ENCODE data around the gene HOXC9. TPM values are rescaled to one million over a fixed set of nuclear protein-coding genes. Genes with fewer than 3 reads are reported as not detected.
"Not testable (repeated sequence)": the region's sequence is repeated elsewhere in the genome, so short reads cannot be mapped to it uniquely, and the experiment has no call there.

Gene HOXC9
- total RNA-seq, 1 donor, result not detected

GRCh38 chr12:54036620-54037359 lies 36.8 kb downstream of the HOXC9 start:
- DNase-seq (ENCODE audit: low read depth in 2 of 3, low spot score in 2 of 3), result no peak

- DNase-seq (ENCODE audit: low read depth in 2 of 3, low spot score in 2 of 3), result no peak
Observed at GRCh38 chr12:54037360-54038283, 37.7 kb downstream of the HOXC9 start.

GRCh38 chr12:54038284-54038870 lies 38.4 kb downstream of the HOXC9 start:
- DNase-seq (ENCODE audit: low read depth in 2 of 3, low spot score in 2 of 3), result no peak

GRCh38 chr12:54038871-54039414 lies 39.0 kb downstream of the HOXC9 start:
- DNase-seq (ENCODE audit: low read depth in 2 of 3, low spot score in 2 of 3), result no peak

GRCh38 chr12:54039417-54040147 lies 39.6 kb downstream of the HOXC9 start:
- DNase-seq (ENCODE audit: low read depth in 2 of 3, low spot score in 2 of 3), result no peak

DNA sequence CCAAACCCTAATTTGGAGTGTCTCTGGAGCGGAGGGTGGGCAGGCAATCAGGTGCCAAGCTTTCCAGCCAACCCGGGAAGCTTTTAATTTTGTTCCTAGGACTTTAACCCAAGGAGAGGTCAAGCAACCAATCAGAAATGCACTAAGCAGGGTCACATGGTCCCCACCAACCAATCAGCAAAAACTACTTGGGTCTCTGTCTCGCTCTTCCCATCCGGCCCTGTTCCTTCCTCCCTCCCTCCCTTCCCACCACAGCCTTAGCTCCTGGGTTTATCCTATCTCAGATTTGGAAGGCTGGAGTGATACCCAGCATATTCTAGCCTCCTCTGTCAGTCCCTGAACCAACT lies 40.2 kb downstream of the HOXC9 start:
- no peak for DNase-seq (ENCODE audit: low read depth in 2 of 3, low spot score in 2 of 3)

GRCh38 chr12:54040648-54041047 lies 40.7 kb downstream of the HOXC9 start:
- DNase-seq (ENCODE audit: low read depth in 2 of 3, low spot score in 2 of 3), result no peak

GRCh38 chr12:54041097-54041690 lies 41.2 kb downstream of the HOXC9 start:
- DNase-seq (ENCODE audit: low read depth in 2 of 3, low spot score in 2 of 3), result no peak

GRCh38 chr12:54042033-54042432 lies 42.1 kb downstream of the HOXC9 start:
- DNase-seq (ENCODE audit: low read depth in 2 of 3, low spot score in 2 of 3), result not testable (repeated sequence)

DNA sequence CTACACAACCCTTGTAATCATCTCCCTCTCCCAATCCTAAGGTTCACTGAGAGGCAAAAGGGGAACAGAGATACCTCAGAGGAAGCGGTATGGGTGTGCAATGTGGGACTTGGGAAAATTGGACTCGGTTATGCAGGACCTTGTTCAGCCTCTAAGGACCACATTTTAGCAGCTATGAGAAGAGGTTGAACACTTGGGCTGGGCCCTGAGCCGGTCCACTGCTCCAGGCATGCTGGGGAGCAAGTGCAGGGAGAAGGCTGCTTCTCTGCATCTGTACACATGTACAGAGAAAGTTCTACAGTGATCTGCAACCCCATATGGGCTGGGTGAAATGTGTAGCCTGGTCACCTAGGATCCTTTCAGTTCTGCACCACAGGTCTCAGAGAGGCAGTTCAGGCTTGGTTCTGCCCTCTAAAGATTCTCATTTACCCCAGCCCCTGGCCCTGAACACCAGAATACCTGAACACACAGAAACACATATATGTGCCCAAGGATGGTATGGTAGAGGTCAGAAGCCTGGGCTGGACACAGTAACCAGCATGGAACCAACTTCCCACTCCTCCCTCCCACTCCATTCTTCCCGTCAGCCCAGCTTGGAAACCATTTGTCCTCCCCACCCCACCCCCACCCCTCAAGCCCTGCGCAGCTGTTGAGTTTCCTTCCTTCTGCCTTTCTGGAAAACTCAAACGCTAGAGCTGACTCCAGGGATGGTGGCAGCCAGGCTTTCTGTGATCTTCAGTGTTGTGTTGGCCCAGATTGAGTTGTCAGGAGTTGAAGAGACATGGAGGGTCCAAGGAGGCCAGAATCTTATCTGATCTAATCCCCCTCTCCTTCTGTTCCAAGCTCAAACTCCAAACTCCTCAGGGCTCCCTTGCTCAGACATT lies 43.3 kb downstream of the HOXC9 start:
- no peak for DNase-seq (ENCODE audit: low read depth in 2 of 3, low spot score in 2 of 3)

DNA sequence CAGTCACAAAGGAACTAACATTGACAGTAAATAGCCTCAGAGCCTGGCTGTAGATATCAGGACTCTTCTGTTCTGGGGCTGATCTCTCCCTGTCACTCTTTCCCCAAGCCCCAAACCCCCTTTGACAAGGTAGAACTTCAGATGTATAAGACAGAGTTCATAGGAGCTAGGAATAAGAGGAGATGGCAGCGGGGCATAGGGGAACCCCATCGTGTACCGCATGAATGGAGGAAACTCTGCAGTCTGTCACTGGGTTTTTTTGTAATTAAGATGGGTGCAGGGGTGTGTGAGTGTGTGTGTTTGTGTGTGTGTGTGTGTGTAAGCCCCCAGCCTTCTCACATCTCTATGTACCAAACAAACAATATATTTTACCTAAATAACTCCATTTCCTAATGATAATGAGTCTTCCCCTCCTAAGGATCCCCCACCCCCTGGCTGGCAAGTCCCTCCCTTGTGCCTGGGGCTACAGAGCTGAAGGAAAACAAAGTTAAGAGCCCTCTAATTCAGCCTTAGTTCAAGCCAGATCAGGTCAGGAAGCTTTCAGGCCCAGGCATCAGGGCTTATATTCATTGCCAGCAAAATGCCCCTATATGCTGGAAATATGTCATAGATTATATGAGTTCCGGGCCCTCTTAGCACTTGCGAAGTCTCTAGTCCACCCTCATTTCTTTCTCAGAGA lies 44.6 kb downstream of the HOXC9 start:
- no peak for DNase-seq (ENCODE audit: low read depth in 2 of 3, low spot score in 2 of 3)

DNA sequence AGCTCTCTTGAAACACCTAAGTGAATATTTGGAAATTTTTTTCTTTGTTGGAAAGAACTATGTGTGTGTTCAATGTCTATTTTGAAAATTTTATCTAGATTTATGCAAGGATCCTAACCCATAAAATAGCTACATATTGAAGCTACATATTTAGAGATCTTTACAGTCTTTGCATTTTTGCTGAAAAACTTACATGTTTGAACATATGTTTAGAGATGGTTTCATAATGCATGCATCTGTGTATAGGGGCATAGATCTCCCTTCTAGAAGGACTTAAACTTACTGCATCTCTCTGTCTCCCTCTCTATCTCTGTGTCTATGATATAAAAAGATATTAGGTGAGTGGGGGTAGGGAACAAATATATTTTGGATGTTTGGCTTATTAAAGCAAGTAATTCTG lies 45.4 kb downstream of the HOXC9 start:
- no peak for DNase-seq (ENCODE audit: low read depth in 2 of 3, low spot score in 2 of 3)

- no peak for DNase-seq (ENCODE audit: low read depth in 2 of 3, low spot score in 2 of 3)
Observed at GRCh38 chr12:54045868-54046521, 46.0 kb downstream of the HOXC9 start.

DNA sequence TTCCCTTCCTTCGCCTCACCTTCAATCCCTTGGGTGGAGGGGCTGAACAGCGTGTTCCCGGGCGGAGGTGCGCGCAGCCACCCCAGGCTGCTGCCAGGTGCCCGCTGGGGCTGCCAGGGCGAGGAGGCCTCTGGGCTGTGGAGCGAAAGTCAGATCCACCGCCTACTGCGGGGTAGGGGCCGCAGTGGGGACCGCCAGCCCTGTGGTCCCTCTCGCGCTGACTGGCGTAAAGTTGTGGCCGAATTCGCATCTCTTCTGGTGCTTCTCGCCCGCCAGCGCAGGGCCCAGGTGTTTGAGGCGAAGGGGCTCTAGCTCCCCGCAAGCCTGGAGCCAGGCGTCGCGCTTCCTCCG lies 46.8 kb downstream of the HOXC9 start:
- DNase-seq (ENCODE audit: low read depth in 2 of 3, low spot score in 2 of 3), result no peak

DNA sequence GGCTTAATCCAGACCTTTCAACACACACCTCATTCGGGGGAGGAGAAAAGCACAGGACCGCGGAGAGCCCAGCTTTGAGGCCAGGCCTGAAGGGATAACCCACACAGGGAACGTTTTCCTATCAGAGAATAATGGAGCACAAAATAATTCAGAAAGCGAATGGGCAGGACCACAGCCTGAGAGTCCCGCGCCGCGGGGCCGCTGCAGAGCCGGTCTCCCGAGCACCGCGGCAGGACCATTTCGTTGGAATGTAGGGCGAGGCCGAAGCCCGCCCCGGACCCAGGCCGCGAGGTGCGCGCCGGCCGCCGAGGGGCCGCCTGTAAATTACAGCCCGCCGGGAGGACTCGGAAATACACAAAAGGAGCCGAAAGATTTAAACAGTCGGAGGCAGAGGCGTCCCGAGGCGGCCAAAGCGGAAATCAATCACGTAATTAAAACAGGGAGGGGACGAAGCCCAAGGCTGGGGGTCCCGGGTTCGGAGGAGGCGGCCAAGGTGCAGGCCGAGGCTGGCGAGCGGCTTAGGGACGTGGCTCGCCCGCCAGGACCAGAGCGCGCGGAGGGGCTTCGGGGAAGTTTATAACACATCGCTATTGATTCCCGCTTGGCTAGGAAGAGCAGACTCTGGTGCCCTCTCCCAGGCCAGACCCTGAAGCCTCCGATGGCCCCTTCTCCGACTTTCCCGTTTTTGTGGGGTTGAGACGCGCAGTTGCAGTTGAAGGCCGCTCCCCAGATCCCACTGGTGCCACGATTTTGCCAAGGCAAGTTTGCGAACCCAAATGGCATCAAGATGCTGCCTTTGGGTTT lies 47.4 kb downstream of the HOXC9 start:
- DNase-seq (ENCODE audit: low read depth in 2 of 3, low spot score in 2 of 3), result no peak

GRCh38 chr12:54047964-54048303 lies 48.0 kb downstream of the HOXC9 start:
- no peak for DNase-seq (ENCODE audit: low read depth in 2 of 3, low spot score in 2 of 3)

DNA sequence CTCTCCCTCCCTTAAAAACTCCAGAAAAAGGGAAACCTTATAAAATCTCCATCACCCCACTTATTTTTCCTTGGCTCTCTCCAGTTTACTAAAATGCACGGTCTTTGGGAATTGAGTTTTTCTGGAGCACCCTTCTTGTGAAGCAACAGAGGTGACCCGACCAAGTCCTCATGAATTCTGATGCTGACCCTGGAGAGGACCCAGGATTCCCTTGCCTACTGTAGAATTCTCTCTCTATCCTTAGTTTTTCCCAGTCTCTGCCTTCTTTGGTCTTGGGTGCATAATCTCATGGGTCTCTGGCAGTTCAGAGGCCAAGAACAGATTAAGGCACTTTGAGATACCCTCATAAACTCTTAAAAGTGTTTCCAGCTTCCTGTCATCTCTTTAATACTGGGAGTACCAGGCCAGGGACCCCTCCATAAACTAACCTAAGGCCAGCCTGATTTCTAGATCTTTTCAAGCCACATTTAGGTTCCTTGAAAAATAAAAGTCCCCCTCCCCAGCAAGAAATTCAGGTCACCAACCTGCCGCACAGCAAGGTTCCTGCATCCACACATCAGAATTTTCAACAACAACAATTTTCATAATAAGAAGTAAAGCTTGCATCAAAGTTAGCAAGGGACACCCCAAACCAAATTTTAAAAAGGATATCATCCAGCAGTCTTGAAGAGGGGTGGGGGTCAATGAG lies 48.6 kb downstream of the HOXC9 start:
- no peak for DNase-seq (ENCODE audit: low read depth in 2 of 3, low spot score in 2 of 3)

All from hematopoietic multipotent progenitor cell (in vitro differentiated cells).